Measurements from ENCODE around the gene METTL21C.

Gene METTL21C

GRCh38 chr13:102658660-102659059 is 36.2 kb downstream of the METTL21C start:
- DNase-seq = no peak

DNA sequence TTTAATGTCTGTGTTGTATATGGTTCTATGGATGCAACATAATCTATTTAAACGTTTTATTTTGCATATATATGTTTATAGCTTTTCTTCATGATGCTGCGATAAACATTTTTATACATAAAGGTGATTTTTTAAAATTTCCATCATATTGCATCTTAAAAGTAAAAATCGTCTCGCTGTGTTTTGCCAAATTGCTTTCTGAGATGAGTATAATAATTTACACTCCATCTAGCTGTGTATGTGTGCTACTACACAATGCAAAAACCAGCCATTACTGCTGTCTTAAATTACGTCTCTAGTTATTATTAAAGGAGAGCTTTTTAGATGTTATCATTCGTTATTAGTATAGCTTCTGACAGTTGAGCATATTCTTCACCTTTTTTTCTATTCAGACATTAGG is 37.2 kb downstream of the METTL21C start:
- no peak for DNase-seq

DNA sequence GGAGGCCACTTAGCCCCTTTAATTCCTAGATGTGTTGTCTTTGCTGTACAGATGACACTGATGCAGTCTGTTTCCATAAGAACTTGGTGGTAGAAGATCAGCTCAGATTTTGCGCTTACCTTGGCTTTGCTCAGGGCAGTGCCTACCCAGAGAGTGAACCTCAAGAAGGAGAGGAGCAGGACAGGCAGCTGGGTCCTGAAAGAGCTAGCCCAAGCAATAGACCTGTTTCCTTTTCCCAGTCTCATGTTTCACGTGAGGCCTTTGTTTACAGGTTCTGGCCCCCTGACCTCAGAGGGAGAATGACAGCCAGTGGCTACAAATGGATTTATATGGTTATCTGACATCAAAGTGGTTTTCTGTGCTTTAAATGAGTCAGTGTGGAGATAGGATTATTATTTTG is 40.1 kb downstream of the METTL21C start:
- no peak for DNase-seq

- DNase-seq = no peak
Observed at GRCh38 chr13:102651892-102652291, 43.0 kb downstream of the METTL21C start.

GRCh38 chr13:102651392-102651791 is 43.5 kb downstream of the METTL21C start:
- no peak for DNase-seq

GRCh38 chr13:102650444-102650843 is 44.4 kb downstream of the METTL21C start:
- DNase-seq = no peak

GRCh38 chr13:102648046-102648445 is 46.8 kb downstream of the METTL21C start:
- no peak for DNase-seq

GRCh38 chr13:102645701-102646100 is 49.1 kb downstream of the METTL21C start:
- no peak for DNase-seq

DNA sequence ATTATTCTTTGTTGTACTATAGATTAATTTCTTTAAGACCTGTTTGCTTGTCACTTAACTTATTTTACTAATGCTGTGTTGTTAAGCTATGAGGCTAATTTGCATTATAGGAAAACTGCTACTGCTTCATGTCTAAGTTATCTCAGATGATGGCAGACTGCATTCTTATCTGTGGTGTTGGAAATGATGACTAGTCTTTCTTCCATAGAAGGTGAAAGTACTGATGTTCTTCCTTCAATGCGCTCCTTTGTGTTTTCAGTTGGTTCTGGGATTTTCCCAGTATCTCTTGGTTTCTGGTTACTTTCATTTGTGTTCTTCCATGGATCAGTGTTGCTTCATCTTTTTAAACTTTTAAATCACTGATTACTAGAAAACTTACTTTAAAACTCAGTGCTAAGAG is 51.2 kb downstream of the METTL21C start:
- no peak for DNase-seq

GRCh38 chr13:102642475-102642874 is 52.4 kb downstream of the METTL21C start:
- no peak for DNase-seq

DNA sequence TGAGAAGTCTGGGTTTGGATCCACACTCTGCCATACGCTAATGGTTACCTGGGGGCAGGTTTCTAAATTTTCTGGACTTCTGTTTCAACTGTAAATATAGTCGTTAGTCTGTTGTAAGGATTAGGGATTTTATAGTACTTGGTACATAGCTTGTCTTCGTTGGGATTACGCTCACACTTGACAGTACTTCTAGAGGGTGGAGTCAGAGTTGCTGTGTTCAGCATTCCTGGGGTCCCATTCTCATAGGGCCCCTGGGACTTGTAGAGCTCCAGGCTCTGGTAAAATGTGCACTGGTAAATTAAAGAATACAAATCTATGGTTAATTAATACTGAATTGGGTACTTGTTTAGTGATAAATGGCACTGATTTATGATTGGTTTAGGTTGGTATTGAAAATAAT is 52.8 kb downstream of the METTL21C start:
- no peak for DNase-seq

DNA sequence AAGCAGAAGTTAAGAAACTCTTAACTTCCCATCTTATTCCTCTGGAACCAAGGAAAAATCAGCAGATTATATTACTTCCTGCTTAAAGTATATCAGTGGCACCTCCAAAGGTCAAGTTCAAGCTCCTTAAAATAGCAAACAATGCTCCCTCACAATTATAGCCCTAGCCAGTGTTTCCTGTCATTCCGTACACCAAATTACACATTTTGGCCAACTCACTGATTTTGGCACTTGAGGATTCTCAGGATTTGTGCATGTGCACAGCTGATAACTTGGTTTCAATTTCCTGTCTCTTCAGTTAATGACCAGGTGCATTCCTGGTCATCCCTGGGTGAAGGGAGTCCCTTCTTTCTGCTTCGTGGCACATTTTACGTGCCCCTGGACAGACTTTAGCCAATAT is 56.1 kb downstream of the METTL21C start:
- DNase-seq = no peak
